ENCODE measurements around the gene NUPR1. TPM values are rescaled to one million over a fixed set of nuclear protein-coding genes. Genes with fewer than 3 reads are reported as not detected.

NUPR1 gene
- total RNA-seq, 1 experiment from 2014 or later = 2.2 TPM

- ChIA-PET CTCF (no interaction called here), RAD21 (ENCODE audit: low non-redundant PET in 1 of 2, low total read pairs in 2 of 2, uncharacterized antibody in 2 of 2, unreplicated experiment in 2 of 2) (no interaction called here), POLR2A (no interaction called here)
- Histone ChIP-seq H3K4me2 (ENCODE audit: low read length) (no peak overlapping the region), H3K9ac (ENCODE audit: low read length) (no peak overlapping the region), H3K36me3 (ENCODE audit: control insufficient read depth in 1 of 2, insufficient read depth in 2 of 2, low read length in 2 of 2) (no peaks in the 10 kb centered on the region), H3K27ac (ENCODE audit: low read depth, low read length) (no peak overlapping the region), H3K27me3 (ENCODE audit: insufficient read depth, low read length) (no peaks in the 10 kb centered on the region), H4K20me1 (ENCODE audit: insufficient read depth) (no peaks in the 10 kb centered on the region), H3K79me2 (ENCODE audit: insufficient read depth, low read length) (no peaks in the 10 kb centered on the region), H3K4me3 (replicated peaks in 1 of 2; ENCODE audit: low read depth in 1 of 2, low read length in 2 of 2) (no peak overlapping the region), H2AFZ (ENCODE audit: low read depth, low read length, poor library complexity, severe bottlenecking) (no peak overlapping the region), H3K4me1 (ENCODE audit: control insufficient read depth in 1 of 2, insufficient read depth in 2 of 2, low read length in 2 of 2) (no peaks in the 10 kb centered on the region), H3K9me2 (ENCODE audit: insufficient read depth) (no peaks in the 10 kb centered on the region), H3K9me3 (ENCODE audit: control insufficient read depth in 1 of 2, insufficient read depth in 1 of 2, low read depth in 1 of 2, low read length in 2 of 2) (no peaks in the 10 kb centered on the region)
- intact Hi-C loops (cut with micrococcal nuclease) = no loop called here
- no TSS peak for BruUV-seq (replicated peaks)
- no peak for TF ChIP-seq ZFX (IDR thresholded peaks at IDR 0.05)
- no peak for TF ChIP-seq ELF1 (IDR thresholded peaks at IDR 0.05; ENCODE audit: borderline replicate concordance, low read depth)
- no peak for DNase-seq (ENCODE audit: low read depth, low spot score)
- no peak for ATAC-seq
Measured at GRCh38 chr16:28521436-28521835, 17.3 kb downstream of the NUPR1 start.

- intact Hi-C loops (cut with micrococcal nuclease) = no loop called here
- ATAC-seq (no peak), DNase-seq (ENCODE audit: low read depth, low spot score) (no peak)
- H3K9me2 ChIP-seq (ENCODE audit: insufficient read depth) = no peaks in the 10 kb centered on the region
- H3K9me3 ChIP-seq (ENCODE audit: control insufficient read depth in 1 of 2, insufficient read depth in 1 of 2, low read depth in 1 of 2, low read length in 2 of 2) = no peaks in the 10 kb centered on the region
- RAD21 ChIA-PET (ENCODE audit: low non-redundant PET in 1 of 2, low total read pairs in 2 of 2, uncharacterized antibody in 2 of 2, unreplicated experiment in 2 of 2) = no interaction called here
- no peak overlapping the region for H3K27ac ChIP-seq (ENCODE audit: low read depth, low read length)
- H3K4me2 ChIP-seq (ENCODE audit: low read length) = no peak overlapping the region
- H3K4me3 ChIP-seq (replicated peaks in 1 of 2; ENCODE audit: low read depth in 1 of 2, low read length in 2 of 2) = no peak overlapping the region
- H3K9ac ChIP-seq (ENCODE audit: low read length) = no peak overlapping the region
- BruUV-seq (replicated peaks) = no TSS peak
- no peak for TF ChIP-seq EGR1 (IDR thresholded peaks at IDR 0.05; ENCODE audit: low read depth)
- no peak for TF ChIP-seq REST (IDR thresholded peaks at IDR 0.05; ENCODE audit: low read depth)
- no peak for TF ChIP-seq ZNF274 (IDR thresholded peaks at IDR 0.05; ENCODE audit: low read depth, low read length)
- no peak for TF ChIP-seq EZH2 (IDR thresholded peaks at IDR 0.05)
- no peak for TF ChIP-seq TCF7L2 (IDR thresholded peaks at IDR 0.05; ENCODE audit: borderline replicate concordance, extremely low read depth, insufficient read depth, insufficient read length)
- TF ChIP-seq FOSL1 (IDR thresholded peaks at IDR 0.05; ENCODE audit: low read depth) = no peak
- TF ChIP-seq SIN3A (IDR thresholded peaks at IDR 0.05; ENCODE audit: low read depth) = no peak
- TF ChIP-seq ZBTB33 (IDR thresholded peaks at IDR 0.05; ENCODE audit: extremely low read depth, insufficient replicate concordance, low read length) = no peak
- no peak for TF ChIP-seq YY1 (IDR thresholded peaks at IDR 0.05; ENCODE audit: extremely low read depth, insufficient replicate concordance, low read depth, low read length)
- no peaks in the 10 kb centered on the region for H3K79me2 ChIP-seq (ENCODE audit: insufficient read depth, low read length)
- CTCF ChIA-PET = no interaction called here
- no peak overlapping the region for H2AFZ ChIP-seq (ENCODE audit: low read depth, low read length, poor library complexity, severe bottlenecking)
- no peaks in the 10 kb centered on the region for H3K36me3 ChIP-seq (ENCODE audit: control insufficient read depth in 1 of 2, insufficient read depth in 2 of 2, low read length in 2 of 2)
- POLR2A ChIA-PET = no interaction called here
- no peaks in the 10 kb centered on the region for H3K27me3 ChIP-seq (ENCODE audit: insufficient read depth, low read length)
- no peaks in the 10 kb centered on the region for H4K20me1 ChIP-seq (ENCODE audit: insufficient read depth)
- H3K4me1 ChIP-seq (ENCODE audit: control insufficient read depth in 1 of 2, insufficient read depth in 2 of 2, low read length in 2 of 2) = no peaks in the 10 kb centered on the region
Measured at GRCh38 chr16:28520672-28521071, 18.1 kb downstream of the NUPR1 start.

Data from HCT116 (cell line).